NCI-H2029 (cell line): ENCODE data around the gene ABCA2.
"Not testable (repeated sequence)": the region's sequence is repeated elsewhere in the genome, so short reads cannot be mapped to it uniquely, and the experiment has no call there.

ENCODE experiments used
- DNase-seq: peaks from one replicate; lab custom pipeline; 2025; lab: John Stamatoyannopoulos, UW

ABCA2 gene

GRCh38 chr9:137064027-137064879, 36.2 kb upstream of the ABCA2 start:
- peak; percentile 19 for DNase-seq

- DNase-seq, result no peak
Observed at GRCh38 chr9:137063311-137064026, 35.4 kb upstream of the ABCA2 start.

GRCh38 chr9:137062798-137063197, 34.8 kb upstream of the ABCA2 start:
- DNase-seq, result not testable (repeated sequence)

- no peak for DNase-seq
Observed at GRCh38 chr9:137062384-137062783, 34.3 kb upstream of the ABCA2 start.

- peak; percentile 16 for DNase-seq
Observed at GRCh38 chr9:137058521-137059234, 30.6 kb upstream of the ABCA2 start.

GRCh38 chr9:137057545-137057944, 29.5 kb upstream of the ABCA2 start:
- peak; percentile 31 for DNase-seq

- DNase-seq, result peak; percentile 13
Observed at GRCh38 chr9:137056739-137057415, 28.8 kb upstream of the ABCA2 start.

GRCh38 chr9:137055385-137056364, 27.6 kb upstream of the ABCA2 start:
- peak; percentile 65 for DNase-seq

GRCh38 chr9:137054932-137055384, 26.9 kb upstream of the ABCA2 start:
- no peak for DNase-seq

GRCh38 chr9:137053944-137054931, 26.2 kb upstream of the ABCA2 start, which contains the start of gene ENTPD2:
Gene ENTPD2, minus strand, starts transcription at chr9:137054061. Its CDS starts 64 bp downstream, at chr9:137053997.
- peak; percentile 57 for DNase-seq

- no peak for DNase-seq
Observed at GRCh38 chr9:137052998-137053943, 25.2 kb upstream of the ABCA2 start.

GRCh38 chr9:137052293-137052692, 24.3 kb upstream of the ABCA2 start:
- DNase-seq, result no peak

- DNase-seq, result no peak
Observed at GRCh38 chr9:137051145-137051724, 23.2 kb upstream of the ABCA2 start.

- no peak for DNase-seq
Observed at GRCh38 chr9:137050570-137050969, 22.5 kb upstream of the ABCA2 start.

- DNase-seq, result peak; percentile 58
Observed at GRCh38 chr9:137049544-137050449, 21.8 kb upstream of the ABCA2 start.

GRCh38 chr9:137048655-137049543, 20.9 kb upstream of the ABCA2 start:
- DNase-seq, result peak; percentile 45
